Measurements from ENCODE around the gene SDF4. TPM values are rescaled to one million over a fixed set of nuclear protein-coding genes. Genes with fewer than 3 reads are reported as not detected.

The SDF4 gene
- total RNA-seq, 2 donors from 2014 or later: 89.2 to 97.6 TPM

DNA sequence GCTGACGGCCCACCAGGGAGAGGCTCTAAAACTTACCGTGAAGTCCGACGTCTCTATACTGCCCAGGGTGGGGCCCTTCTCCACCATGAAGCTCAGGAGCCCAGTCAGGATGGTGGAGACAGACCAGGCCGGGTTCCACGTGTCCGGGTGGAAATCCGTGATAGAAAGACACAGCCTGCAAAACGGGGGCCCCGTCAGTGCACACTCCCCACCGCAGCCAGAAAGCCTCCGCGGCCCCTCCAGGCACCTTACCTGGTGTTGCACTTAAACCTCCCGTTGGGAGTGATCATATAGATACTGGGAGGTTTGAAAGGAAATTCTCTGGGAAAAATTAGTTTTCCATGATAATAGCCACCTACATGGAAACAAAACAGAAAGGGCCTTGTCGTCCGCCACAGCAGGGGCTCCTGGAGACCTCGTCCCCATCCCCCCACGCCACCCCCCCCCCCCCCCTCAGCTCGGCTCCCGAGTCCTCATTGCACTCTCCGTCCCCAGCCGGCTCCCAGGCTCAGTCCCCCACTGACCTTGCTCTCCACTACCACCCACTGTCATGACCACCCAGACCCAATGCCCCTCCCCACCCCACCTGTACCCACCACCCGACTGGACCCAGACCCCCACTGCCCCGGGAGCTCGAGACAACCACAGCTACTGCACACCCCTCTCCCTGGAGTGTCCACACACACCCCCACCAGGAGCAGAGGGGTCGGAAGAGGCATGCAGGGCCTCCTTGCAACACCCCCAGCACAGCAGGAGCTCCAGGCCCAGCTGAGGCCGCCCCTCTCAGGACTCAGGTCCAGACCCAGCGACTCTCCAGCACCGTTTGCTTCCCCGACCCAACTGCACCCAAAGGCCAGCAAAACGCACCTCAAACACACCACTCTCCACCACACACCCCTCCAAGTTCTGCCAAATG is 25.4 kb upstream of the SDF4 start:
- Histone ChIP-seq H3K36me3 (replicated peaks in 1 of 2; ENCODE audit: insufficient read depth in 1 of 2, low read depth in 2 of 2) (peaks cover 17 to 19% of the 10 kb centered on the region in 2 donors), H3K27me3 (no peaks in the 10 kb centered on the region), H3K4me1 (no peaks in the 10 kb centered on the region), H3K4me3 (no peak overlapping the region), H3K9me3 (no peaks in the 10 kb centered on the region), H3K27ac (no peak overlapping the region)
- ATAC-seq (no peak), DNase-seq (no peak)
- TF ChIP-seq POLR2A (IDR thresholded peaks at IDR 0.05): no peak
- TF ChIP-seq, protein P1, sequence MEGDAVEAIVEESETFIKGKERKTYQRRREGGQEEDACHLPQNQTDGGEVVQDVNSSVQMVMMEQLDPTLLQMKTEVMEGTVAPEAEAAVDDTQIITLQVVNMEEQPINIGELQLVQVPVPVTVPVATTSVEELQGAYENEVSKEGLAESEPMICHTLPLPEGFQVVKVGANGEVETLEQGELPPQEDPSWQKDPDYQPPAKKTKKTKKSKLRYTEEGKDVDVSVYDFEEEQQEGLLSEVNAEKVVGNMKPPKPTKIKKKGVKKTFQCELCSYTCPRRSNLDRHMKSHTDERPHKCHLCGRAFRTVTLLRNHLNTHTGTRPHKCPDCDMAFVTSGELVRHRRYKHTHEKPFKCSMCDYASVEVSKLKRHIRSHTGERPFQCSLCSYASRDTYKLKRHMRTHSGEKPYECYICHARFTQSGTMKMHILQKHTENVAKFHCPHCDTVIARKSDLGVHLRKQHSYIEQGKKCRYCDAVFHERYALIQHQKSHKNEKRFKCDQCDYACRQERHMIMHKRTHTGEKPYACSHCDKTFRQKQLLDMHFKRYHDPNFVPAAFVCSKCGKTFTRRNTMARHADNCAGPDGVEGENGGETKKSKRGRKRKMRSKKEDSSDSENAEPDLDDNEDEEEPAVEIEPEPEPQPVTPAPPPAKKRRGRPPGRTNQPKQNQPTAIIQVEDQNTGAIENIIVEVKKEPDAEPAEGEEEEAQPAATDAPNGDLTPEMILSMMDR (IDR thresholded peaks at IDR 0.05): no peak
- intact Hi-C loops (cut with DNase I): no loop called here
- WGBS, 2 donors: 94 to 96% methylated on average over 28 to 30 of the region's 31 CpGs

DNA sequence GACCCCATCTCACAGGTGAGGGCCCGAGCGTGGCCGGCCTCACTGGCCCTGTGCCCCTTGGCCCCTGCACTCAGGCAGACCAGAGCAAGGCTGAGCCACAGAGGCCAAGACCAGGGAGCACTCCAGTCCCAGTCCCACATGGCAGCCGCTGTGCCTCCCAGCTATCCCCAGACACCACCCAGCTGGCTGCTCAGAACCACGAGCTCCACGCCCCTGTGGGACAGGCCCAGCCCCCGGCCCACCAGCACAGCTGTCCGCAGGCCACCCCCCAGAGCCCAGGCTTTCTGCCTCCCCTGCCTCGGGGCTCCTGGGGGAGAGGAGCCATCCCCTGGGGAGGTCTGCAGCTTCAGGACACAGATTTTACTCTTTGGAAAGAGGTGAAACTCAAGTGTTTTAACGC is 23.8 kb upstream of the SDF4 start:
- intact Hi-C loops (cut with DNase I): no loop called here
- H3K36me3 ChIP-seq (replicated peaks in 1 of 2; ENCODE audit: insufficient read depth in 1 of 2, low read depth in 2 of 2): peaks cover 6 to 13% of the 10 kb centered on the region in 2 donors
- WGBS, 2 donors: 88 to 95% methylated on average over 6 to 9 of the region's 10 CpGs
- no peak overlapping the region for H3K27ac ChIP-seq
- ATAC-seq (no peak), DNase-seq (no peak)
- H3K27me3 ChIP-seq: no peaks in the 10 kb centered on the region
- H3K9me3 ChIP-seq: no peaks in the 10 kb centered on the region
- no peak overlapping the region for H3K4me3 ChIP-seq
- H3K4me1 ChIP-seq: no peaks in the 10 kb centered on the region
- TF ChIP-seq, protein P1 (IDR thresholded peaks at IDR 0.05): no peak
- no peak for TF ChIP-seq POLR2A (IDR thresholded peaks at IDR 0.05)

DNA sequence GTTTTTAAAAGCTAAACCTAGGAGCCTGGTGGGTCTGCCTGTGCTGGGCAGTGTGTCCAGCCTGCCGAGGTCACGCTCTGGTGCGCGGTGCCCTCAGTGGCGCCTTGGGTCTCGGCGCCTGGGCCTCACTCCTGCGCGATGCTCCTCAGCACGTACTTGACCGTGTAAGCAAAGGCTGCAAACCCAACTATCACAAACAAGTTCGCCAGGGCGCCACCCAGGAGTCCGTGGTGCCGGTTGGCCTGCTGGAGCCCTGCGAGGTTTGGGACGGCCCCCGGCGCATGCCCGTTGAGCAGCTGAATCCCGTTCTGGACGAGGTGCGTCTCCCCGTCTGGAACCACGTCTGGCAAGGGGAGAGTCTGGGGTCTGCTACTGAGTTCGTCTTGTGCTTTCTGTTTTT is 23.3 kb upstream of the SDF4 start:
- DNase-seq: no peak
- Histone ChIP-seq H3K27me3 (no peaks in the 10 kb centered on the region), H3K4me3 (no peak overlapping the region), H3K9me3 (no peaks in the 10 kb centered on the region), H3K4me1 (no peaks in the 10 kb centered on the region), H3K36me3 (replicated peaks in 1 of 2; ENCODE audit: insufficient read depth in 1 of 2, low read depth in 2 of 2) (peaks cover 6 to 12% of the 10 kb centered on the region in 2 donors), H3K27ac (no peak overlapping the region)
- no peak for ATAC-seq
- WGBS, 2 donors: 92 to 96% methylated on average over 15 to 17 of the region's 26 CpGs
- TF ChIP-seq, protein P1 (IDR thresholded peaks at IDR 0.05): no peak
- no peak for TF ChIP-seq POLR2A (IDR thresholded peaks at IDR 0.05)
- intact Hi-C loops (cut with DNase I): no loop called here

DNA sequence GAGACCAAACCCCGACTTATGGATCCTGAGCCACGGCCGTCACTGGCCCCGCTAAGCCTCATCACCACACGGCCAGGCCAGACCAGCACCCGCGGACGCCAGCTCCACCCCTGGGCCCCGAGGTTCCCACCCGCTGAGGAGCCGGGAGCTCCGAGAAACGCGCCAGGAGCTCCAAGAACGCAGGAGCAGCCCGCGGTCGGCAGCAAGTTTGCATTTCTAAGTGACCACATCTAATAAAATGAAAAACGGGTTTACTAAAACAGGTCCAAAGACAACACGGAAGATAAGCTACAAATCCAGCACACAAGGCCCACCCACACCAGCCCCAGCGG is 22.8 kb upstream of the SDF4 start:
- no peak overlapping the region for H3K27ac ChIP-seq
- H3K9me3 ChIP-seq: no peaks in the 10 kb centered on the region
- H3K4me3 ChIP-seq: no peak overlapping the region
- 86 to 89% methylated on average over 21 of the region's 21 CpGs for WGBS, 2 donors
- DNase-seq: no peak
- peaks cover 6 to 10% of the 10 kb centered on the region in 2 donors for H3K36me3 ChIP-seq (replicated peaks in 1 of 2; ENCODE audit: insufficient read depth in 1 of 2, low read depth in 2 of 2)
- ATAC-seq: no peak
- no peaks in the 10 kb centered on the region for H3K27me3 ChIP-seq
- no peaks in the 10 kb centered on the region for H3K4me1 ChIP-seq
- intact Hi-C loops (cut with DNase I): no loop called here
- no peak for TF ChIP-seq POLR2A (IDR thresholded peaks at IDR 0.05)
- TF ChIP-seq, protein P1 (IDR thresholded peaks at IDR 0.05): no peak
